Aorta (tissue), 5 donors: ENCODE results near the gene SBF2. TPM values are rescaled to one million over a fixed set of nuclear protein-coding genes. Genes with fewer than 3 reads are reported as not detected.
A peak's percentile ranks its signal among the peaks of the same experiment; 100 is the strongest.

Experiments used
- ATAC-seq: fragments of 200-7000 bp; cut with Tn5 transposase; one replicate; pipeline ENCODE4 v1.9.1; 2022; ENCODE audit warnings: moderate library complexity; ENCODE audit not compliant: low FRiP score
- DNase-seq, 2 donors: peaks; one replicate each; pipeline ENCODE4 v3.0.0-alpha.2; 2020
- H3K27ac ChIP-seq, 2 donors: one replicate each; pipeline ENCODE4 v1.5.1; 2013; ENCODE audit warnings: low read length in 2 of 2, mild to moderate bottlenecking in 2 of 2, moderate library complexity in 2 of 2, control low read depth in 1 of 2, inconsistent platforms in 1 of 2, low read depth in 1 of 2
- H3K27me3 ChIP-seq, 2 donors: one replicate each; pipeline ENCODE4 v1.6.1; 2013; ENCODE audit warnings: control low read depth in 1 of 2, low read length in 1 of 2, mild to moderate bottlenecking in 1 of 2, moderate library complexity in 1 of 2; ENCODE audit not compliant: insufficient read depth in 2 of 2, control insufficient read depth in 1 of 2
- H3K36me3 ChIP-seq, 2 donors: one replicate each; pipeline ENCODE4 v1.6.1; 2013; ENCODE audit warnings: control low read depth in 1 of 2, low read length in 1 of 2, mild to moderate bottlenecking in 1 of 2; ENCODE audit not compliant: insufficient read depth in 2 of 2, control insufficient read depth in 1 of 2
- H3K4me1 ChIP-seq, 2 donors: one replicate each; pipeline ENCODE4 v1.6.1; 2013; ENCODE audit warnings: low read length in 2 of 2, control low read depth in 1 of 2, mild to moderate bottlenecking in 1 of 2, moderate library complexity in 1 of 2; ENCODE audit not compliant: insufficient read depth in 2 of 2, control insufficient read depth in 1 of 2
- H3K4me3 ChIP-seq, 2 donors: one replicate each; pipeline ENCODE4 v1.5.1; 2013; ENCODE audit warnings: low read length in 2 of 2, control low read depth in 1 of 2, mild to moderate bottlenecking in 1 of 2
- H3K9me3 ChIP-seq: one replicate; pipeline ENCODE4 v1.6.1; 2013; ENCODE audit warnings: mild to moderate bottlenecking, low read length; ENCODE audit not compliant: control insufficient read depth
- WGBS, 2 donors: extraction: QIAGEN DNeasy Blood & Tissue Kit; methylation state at CpG; one replicate each; pipeline ENCODE4 v1.1.7; 2013; 5-methylcytosine and 5-hydroxymethylcytosine counted together
- intact Hi-C, 2 donors: fragments of 100-400 bp; cut with DNase I; formaldehyde crosslinking; loops; one replicate each; pipeline versions ENCODE4 v1.14.2 to v1.15.0; 2022
- polyA plus RNA-seq, 2 donors: library from polyadenylated mRNA; stranded (reverse); fragments of 200-250 nt; gene quantifications; one replicate each; pipeline ENCODE4 v1.2.3, GENCODE V29; 2013
- total RNA-seq, 2 donors: library from RNA; stranded (reverse); fragmentation: NEBNext Ultra II Directional; extraction: Animal tissue kit (Norgen Biotek cat#: 25700); gene quantifications; one replicate each; pipeline ENCODE4 v1.2.1, GENCODE V29; 2021
- donor health status: healthy with polysubstance abuse.
- donor health status: Bipolar disorder and iron deficiency.
- donor health status: DM: no; HTN: no; CAD: no.
- donor health status: DM: no; HTN: no; CAD: no.
- donor health status: DM: yes; HTN: yes; CAD: no.

SBF2 gene
- total and polyA plus RNA-seq, 4 donors = 6.4 to 82.0 (median 47.6) TPM

GRCh38 chr11:9808943-9809342 lies 485.1 kb downstream of the SBF2 start:
- Histone ChIP-seq H3K27me3 (no peaks in the 10 kb centered on the region), H3K27ac (no peak overlapping the region), H3K36me3 (peaks cover 0 to 2% of the 10 kb centered on the region in 2 donors), H3K4me1 (no peaks in the 10 kb centered on the region), H3K9me3 (no peaks in the 10 kb centered on the region), H3K4me3 (no peak overlapping the region)
- 88 to 89% methylated on average over 7 of the region's 7 CpGs for WGBS, 2 donors
- DNase-seq (no peak), ATAC-seq (no peak)
- intact Hi-C loops = no loop called here

GRCh38 chr11:9806946-9807687 lies 486.9 kb downstream of the SBF2 start:
- ATAC-seq = no peak
- H3K36me3 ChIP-seq = peaks cover 0 to 2% of the 10 kb centered on the region in 2 donors

GRCh38 chr11:9804419-9804902 lies 489.6 kb downstream of the SBF2 start:
- no peaks in the 10 kb centered on the region for H3K27me3 ChIP-seq
- H3K36me3 ChIP-seq = no peaks in the 10 kb centered on the region
- intact Hi-C loops = no loop called here
- ATAC-seq (no peak), DNase-seq (no peak)
- H3K4me3 ChIP-seq = no peak overlapping the region
- peak overlapping the region in 1 of 2 donors; percentile 64 for H3K27ac ChIP-seq
- peaks cover 4 to 7% of the 10 kb centered on the region in 2 donors for H3K4me1 ChIP-seq
- H3K9me3 ChIP-seq = no peaks in the 10 kb centered on the region
- WGBS, 2 donors = 51 to 55% methylated on average over 2 of the region's 2 CpGs

More at GRCh38 chr11:9806946-9807687, 486.9 kb downstream of the SBF2 start:
- DNase-seq = no peak
- intact Hi-C loops = no loop called here
- no peaks in the 10 kb centered on the region for H3K27me3 ChIP-seq
- 94 to 95% methylated on average over 4 of the region's 4 CpGs for WGBS, 2 donors
- H3K4me3 ChIP-seq = no peak overlapping the region
- H3K27ac ChIP-seq = no peak overlapping the region
- no peaks in the 10 kb centered on the region for H3K9me3 ChIP-seq
- H3K4me1 ChIP-seq = peaks cover 4 to 5% of the 10 kb centered on the region in 2 donors

GRCh38 chr11:9803685-9804418 lies 490.2 kb downstream of the SBF2 start:
- ATAC-seq (no peak), DNase-seq (no peak)
- peak overlapping the region; percentile 76 to 82 for H3K27ac ChIP-seq
- H3K4me1 ChIP-seq = peaks cover 4 to 12% of the 10 kb centered on the region in 2 donors
- H3K36me3 ChIP-seq = no peaks in the 10 kb centered on the region
- 28 to 33% methylated on average over 5 of the region's 5 CpGs for WGBS, 2 donors
- H3K4me3 ChIP-seq = no peak overlapping the region
- no peaks in the 10 kb centered on the region for H3K27me3 ChIP-seq
- intact Hi-C loops = no loop called here
- no peaks in the 10 kb centered on the region for H3K9me3 ChIP-seq

- Histone ChIP-seq H3K27ac (peak overlapping the region in 1 of 2 donors; percentile 67), H3K27me3 (no peaks in the 10 kb centered on the region), H3K9me3 (no peaks in the 10 kb centered on the region), H3K4me3 (no peak overlapping the region), H3K36me3 (no peaks in the 10 kb centered on the region), H3K4me1 (peaks cover 4 to 12% of the 10 kb centered on the region in 2 donors)
- DNase-seq (no peak), ATAC-seq (no peak)
- intact Hi-C loops = no loop called here
- WGBS, 2 donors = 18 to 21% methylated on average over 3 of the region's 3 CpGs
Observed at GRCh38 chr11:9802291-9802861, 491.6 kb downstream of the SBF2 start.

- 6 to 10% methylated on average over 3 of the region's 3 CpGs for WGBS, 2 donors
- H3K27me3 ChIP-seq = no peaks in the 10 kb centered on the region
- intact Hi-C loops = loop anchor here in 1 of 2 donors (5.0 kb wide), 1 partner anchor 38 kb away; no protein-coding TSS in a partner anchor
- DNase-seq = no peak
- H3K4me1 ChIP-seq = peaks cover 8 to 17% of the 10 kb centered on the region in 2 donors
- no peak overlapping the region for H3K27ac ChIP-seq
- no peaks in the 10 kb centered on the region for H3K36me3 ChIP-seq
- ATAC-seq = no peak
- no peak overlapping the region for H3K4me3 ChIP-seq
- H3K9me3 ChIP-seq = no peaks in the 10 kb centered on the region
Observed at GRCh38 chr11:9799886-9800285, 494.1 kb downstream of the SBF2 start.

GRCh38 chr11:9797300-9797699 lies 496.7 kb downstream of the SBF2 start:
- Histone ChIP-seq H3K9me3 (no peaks in the 10 kb centered on the region), H3K27ac (peak overlapping the region in 1 of 2 donors; percentile 83), H3K27me3 (no peaks in the 10 kb centered on the region), H3K36me3 (no peaks in the 10 kb centered on the region), H3K4me3 (no peak overlapping the region), H3K4me1 (peaks cover 3 to 12% of the 10 kb centered on the region in 2 donors)
- WGBS, 2 donors = 73 to 78% methylated on average over 4 of the region's 4 CpGs
- no peak for ATAC-seq
- intact Hi-C loops = loop anchor here in 1 of 2 donors (5.0 kb wide), 1 partner anchor 35 kb away; no protein-coding TSS in a partner anchor
- DNase-seq = no peak

GRCh38 chr11:9796854-9797253 lies 497.2 kb downstream of the SBF2 start:
- ATAC-seq = peak; percentile 71
- 7 to 9% methylated on average over 5 of the region's 5 CpGs for WGBS, 2 donors
- intact Hi-C loops = loop anchor here in 1 of 2 donors (5.0 kb wide), 1 partner anchor 35 kb away; no protein-coding TSS in a partner anchor
- peaks cover 3 to 12% of the 10 kb centered on the region in 2 donors for H3K4me1 ChIP-seq
- DNase-seq = no peak
- no peak overlapping the region for H3K4me3 ChIP-seq
- H3K27ac ChIP-seq = peak overlapping the region in 1 of 2 donors; percentile 48
- H3K36me3 ChIP-seq = no peaks in the 10 kb centered on the region
- H3K27me3 ChIP-seq = no peaks in the 10 kb centered on the region
- H3K9me3 ChIP-seq = no peaks in the 10 kb centered on the region
